Astrocyte of the spinal cord (primary cell): ENCODE measurements around the gene ZNF638.

Experiments used
- DNase-seq: peaks from one replicate; pipeline ENCODE4 v3.0.0; 2011; ENCODE audit warnings: low read depth, low spot score
- H3K4me3 ChIP-seq: 2 replicates; pipeline ENCODE4 v1.5.1; 2011; ENCODE audit warnings: low read depth, mild to moderate bottlenecking, low read length, moderate library complexity
- CTCF ChIP-seq: IDR thresholded peaks from 2 replicates; pipeline ENCODE4 v1.5.1; 2012; ENCODE audit warnings: low read depth, mild to moderate bottlenecking, low read length, inconsistent platforms
- in situ Hi-C: cut with HindIII; loops from 2 replicates; pipeline ENCODE4 v1.10.0; 2017; ENCODE audit warnings: low sequenced_read_pairs

Gene ZNF638

GRCh38 chr2:71476495-71476894, 144.9 kb downstream of the ZNF638 start:
- in situ Hi-C loops: no loop called here
- DNase-seq: no peak
- TF ChIP-seq CTCF: no peak

GRCh38 chr2:71477231-71477691, 145.7 kb downstream of the ZNF638 start:
- no peak for DNase-seq
- TF ChIP-seq CTCF: no peak
- in situ Hi-C loops: no loop called here

More at GRCh38 chr2:71476495-71476894, 144.9 kb downstream of the ZNF638 start:
- H3K4me3 ChIP-seq: no peak overlapping the region

GRCh38 chr2:71478806-71479205, 147.2 kb downstream of the ZNF638 start:
- in situ Hi-C loops: no loop called here
- DNase-seq: no peak
- no peak for TF ChIP-seq CTCF
- H3K4me3 ChIP-seq: no peak overlapping the region

More at GRCh38 chr2:71477231-71477691, 145.7 kb downstream of the ZNF638 start:
- H3K4me3 ChIP-seq: no peak overlapping the region

- no peak overlapping the region for H3K4me3 ChIP-seq
- no peak for DNase-seq
- TF ChIP-seq CTCF: no peak
- in situ Hi-C loops: no loop called here
Observed at GRCh38 chr2:71479261-71479660, 147.7 kb downstream of the ZNF638 start.

- in situ Hi-C loops: no loop called here
- no peak overlapping the region for H3K4me3 ChIP-seq
- TF ChIP-seq CTCF: no peak
- DNase-seq: no peak
Observed at GRCh38 chr2:71481111-71481510, 149.5 kb downstream of the ZNF638 start.

- in situ Hi-C loops: no loop called here
- TF ChIP-seq CTCF: peak; percentile 45
- no peak overlapping the region for H3K4me3 ChIP-seq
- no peak for DNase-seq
Observed at GRCh38 chr2:71482055-71482454, 150.5 kb downstream of the ZNF638 start.

GRCh38 chr2:71483246-71483645, 151.7 kb downstream of the ZNF638 start:
- no peak for DNase-seq
- H3K4me3 ChIP-seq: no peak overlapping the region
- in situ Hi-C loops: no loop called here
- TF ChIP-seq CTCF: no peak
